SK-N-SH (cell line): Measurements from ENCODE around the gene MC1R.

Experiments
- NRF1 ChIP-seq: IDR thresholded peaks from 2 replicates; pipeline ENCODE4 v1.6.1; 2012; ENCODE audit warnings: low read depth, mild to moderate bottlenecking, low read length
- POLR2AphosphoS5 ChIP-seq: IDR thresholded peaks from 2 replicates; pipeline ENCODE4 v1.6.1; 2012; ENCODE audit warnings: low read depth, low read length
- RAD21 ChIP-seq: IDR thresholded peaks from 2 replicates; pipeline ENCODE4 v1.6.1; 2012; ENCODE audit warnings: mild to moderate bottlenecking, low read length
- RFX5 ChIP-seq: IDR thresholded peaks from 2 replicates; pipeline ENCODE4 v1.6.1; 2012; ENCODE audit warnings: mild to moderate bottlenecking, improper control_type of control experiment, low read length
- RXRA ChIP-seq: IDR thresholded peaks from 2 replicates; pipeline ENCODE4 v1.4.0; 2012; ENCODE audit warnings: low read depth, mild to moderate bottlenecking, borderline replicate concordance
- SIN3A ChIP-seq: IDR thresholded peaks from 2 replicates; pipeline ENCODE4 v1.6.1; 2012; ENCODE audit warnings: low read depth, mild to moderate bottlenecking, low read length, moderate library complexity, borderline replicate concordance
- TAF1 ChIP-seq: IDR thresholded peaks from 2 replicates; pipeline ENCODE4 v1.6.1; 2012; ENCODE audit warnings: low read depth, mild to moderate bottlenecking, low read length, moderate library complexity, borderline replicate concordance
- TF ChIP-seq, protein P1 (sequence below): fragments of 200-600 bp; sonication (generic); IDR thresholded peaks from 2 replicates; pipeline ENCODE4 v1.6.1; 2017; ENCODE audit warnings: antibody characterized with exemption, mild to moderate bottlenecking, moderate library complexity
- TF ChIP-seq, protein P2 (sequence below): IDR thresholded peaks from 2 replicates; pipeline ENCODE4 v1.4.0; 2012; ENCODE audit warnings: low read depth, borderline replicate concordance
- TF ChIP-seq, protein P3 (sequence below): IDR thresholded peaks from 2 replicates; pipeline ENCODE4 v1.6.1; 2012; ENCODE audit warnings: mild to moderate bottlenecking, low read depth, low read length, moderate library complexity
- TF ChIP-seq, protein P4 (sequence below): IDR thresholded peaks from 2 replicates; pipeline ENCODE4 v1.4.0; 2012; ENCODE audit warnings: low read depth

DNA sequence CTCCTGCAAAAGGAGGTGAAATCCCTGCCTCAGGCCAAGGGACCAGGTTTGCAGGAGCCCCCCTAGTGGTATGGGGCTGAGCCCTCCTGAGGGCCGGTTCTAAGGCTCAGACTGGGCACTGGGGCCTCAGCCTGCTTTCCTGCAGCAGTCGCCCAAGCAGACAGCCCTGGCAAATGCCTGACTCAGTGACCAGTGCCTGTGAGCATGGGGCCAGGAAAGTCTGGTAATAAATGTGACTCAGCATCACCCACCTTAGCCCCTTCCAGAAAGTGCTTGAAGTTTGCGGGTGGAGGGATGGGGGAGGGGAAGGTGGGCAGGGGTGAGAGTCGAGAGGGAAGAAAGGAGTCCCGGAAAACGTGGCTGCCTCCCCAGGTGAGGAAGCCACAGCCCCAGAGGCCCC lies 2.1 kb downstream of the MC1R start:
- TF ChIP-seq, protein P1, sequence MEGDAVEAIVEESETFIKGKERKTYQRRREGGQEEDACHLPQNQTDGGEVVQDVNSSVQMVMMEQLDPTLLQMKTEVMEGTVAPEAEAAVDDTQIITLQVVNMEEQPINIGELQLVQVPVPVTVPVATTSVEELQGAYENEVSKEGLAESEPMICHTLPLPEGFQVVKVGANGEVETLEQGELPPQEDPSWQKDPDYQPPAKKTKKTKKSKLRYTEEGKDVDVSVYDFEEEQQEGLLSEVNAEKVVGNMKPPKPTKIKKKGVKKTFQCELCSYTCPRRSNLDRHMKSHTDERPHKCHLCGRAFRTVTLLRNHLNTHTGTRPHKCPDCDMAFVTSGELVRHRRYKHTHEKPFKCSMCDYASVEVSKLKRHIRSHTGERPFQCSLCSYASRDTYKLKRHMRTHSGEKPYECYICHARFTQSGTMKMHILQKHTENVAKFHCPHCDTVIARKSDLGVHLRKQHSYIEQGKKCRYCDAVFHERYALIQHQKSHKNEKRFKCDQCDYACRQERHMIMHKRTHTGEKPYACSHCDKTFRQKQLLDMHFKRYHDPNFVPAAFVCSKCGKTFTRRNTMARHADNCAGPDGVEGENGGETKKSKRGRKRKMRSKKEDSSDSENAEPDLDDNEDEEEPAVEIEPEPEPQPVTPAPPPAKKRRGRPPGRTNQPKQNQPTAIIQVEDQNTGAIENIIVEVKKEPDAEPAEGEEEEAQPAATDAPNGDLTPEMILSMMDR = no peak
- TF ChIP-seq, protein P2, sequence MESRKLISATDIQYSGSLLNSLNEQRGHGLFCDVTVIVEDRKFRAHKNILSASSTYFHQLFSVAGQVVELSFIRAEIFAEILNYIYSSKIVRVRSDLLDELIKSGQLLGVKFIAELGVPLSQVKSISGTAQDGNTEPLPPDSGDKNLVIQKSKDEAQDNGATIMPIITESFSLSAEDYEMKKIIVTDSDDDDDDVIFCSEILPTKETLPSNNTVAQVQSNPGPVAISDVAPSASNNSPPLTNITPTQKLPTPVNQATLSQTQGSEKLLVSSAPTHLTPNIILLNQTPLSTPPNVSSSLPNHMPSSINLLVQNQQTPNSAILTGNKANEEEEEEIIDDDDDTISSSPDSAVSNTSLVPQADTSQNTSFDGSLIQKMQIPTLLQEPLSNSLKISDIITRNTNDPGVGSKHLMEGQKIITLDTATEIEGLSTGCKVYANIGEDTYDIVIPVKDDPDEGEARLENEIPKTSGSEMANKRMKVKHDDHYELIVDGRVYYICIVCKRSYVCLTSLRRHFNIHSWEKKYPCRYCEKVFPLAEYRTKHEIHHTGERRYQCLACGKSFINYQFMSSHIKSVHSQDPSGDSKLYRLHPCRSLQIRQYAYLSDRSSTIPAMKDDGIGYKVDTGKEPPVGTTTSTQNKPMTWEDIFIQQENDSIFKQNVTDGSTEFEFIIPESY = no peak
- TF ChIP-seq RFX5 (no peak), NRF1 (no peak), TAF1 (no peak), RAD21 (no peak), RXRA (no peak), SIN3A (no peak), POLR2AphosphoS5 (no peak)
- TF ChIP-seq, protein P3, sequence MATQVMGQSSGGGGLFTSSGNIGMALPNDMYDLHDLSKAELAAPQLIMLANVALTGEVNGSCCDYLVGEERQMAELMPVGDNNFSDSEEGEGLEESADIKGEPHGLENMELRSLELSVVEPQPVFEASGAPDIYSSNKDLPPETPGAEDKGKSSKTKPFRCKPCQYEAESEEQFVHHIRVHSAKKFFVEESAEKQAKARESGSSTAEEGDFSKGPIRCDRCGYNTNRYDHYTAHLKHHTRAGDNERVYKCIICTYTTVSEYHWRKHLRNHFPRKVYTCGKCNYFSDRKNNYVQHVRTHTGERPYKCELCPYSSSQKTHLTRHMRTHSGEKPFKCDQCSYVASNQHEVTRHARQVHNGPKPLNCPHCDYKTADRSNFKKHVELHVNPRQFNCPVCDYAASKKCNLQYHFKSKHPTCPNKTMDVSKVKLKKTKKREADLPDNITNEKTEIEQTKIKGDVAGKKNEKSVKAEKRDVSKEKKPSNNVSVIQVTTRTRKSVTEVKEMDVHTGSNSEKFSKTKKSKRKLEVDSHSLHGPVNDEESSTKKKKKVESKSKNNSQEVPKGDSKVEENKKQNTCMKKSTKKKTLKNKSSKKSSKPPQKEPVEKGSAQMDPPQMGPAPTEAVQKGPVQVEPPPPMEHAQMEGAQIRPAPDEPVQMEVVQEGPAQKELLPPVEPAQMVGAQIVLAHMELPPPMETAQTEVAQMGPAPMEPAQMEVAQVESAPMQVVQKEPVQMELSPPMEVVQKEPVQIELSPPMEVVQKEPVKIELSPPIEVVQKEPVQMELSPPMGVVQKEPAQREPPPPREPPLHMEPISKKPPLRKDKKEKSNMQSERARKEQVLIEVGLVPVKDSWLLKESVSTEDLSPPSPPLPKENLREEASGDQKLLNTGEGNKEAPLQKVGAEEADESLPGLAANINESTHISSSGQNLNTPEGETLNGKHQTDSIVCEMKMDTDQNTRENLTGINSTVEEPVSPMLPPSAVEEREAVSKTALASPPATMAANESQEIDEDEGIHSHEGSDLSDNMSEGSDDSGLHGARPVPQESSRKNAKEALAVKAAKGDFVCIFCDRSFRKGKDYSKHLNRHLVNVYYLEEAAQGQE = no peak
- TF ChIP-seq, protein P4, sequence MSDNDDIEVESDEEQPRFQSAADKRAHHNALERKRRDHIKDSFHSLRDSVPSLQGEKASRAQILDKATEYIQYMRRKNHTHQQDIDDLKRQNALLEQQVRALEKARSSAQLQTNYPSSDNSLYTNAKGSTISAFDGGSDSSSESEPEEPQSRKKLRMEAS = no peak
